Pancreas (tissue), 10 donors: ENCODE results near the gene COPZ1. TPM values are rescaled to one million over a fixed set of nuclear protein-coding genes. Genes with fewer than 3 reads are reported as not detected.

ENCODE experiments used
- ATAC-seq, 4 donors: fragments of 200-7000 bp; cut with Tn5 transposase; one replicate each; pipeline versions ENCODE4 v1.8.0 to v1.9.1; 2020; ENCODE audit warnings: mild to moderate bottlenecking in 4 of 4, moderate library complexity in 4 of 4
- DNase-seq, 6 donors: peaks; one replicate each; pipeline ENCODE4 v3.0.0-alpha.2; 2020
- FAIRE-seq: peaks from 2 replicates; lab custom pipeline; 2012; peaks lifted over from hg19 to GRCh38; lab: Jason Lieb, UNC
- H3K27ac ChIP-seq, 4 donors: fragments of 200-600 bp; sonication (generic); 1 replicate in 3 of 4; 2 replicates in 1 of 4; pipeline versions ENCODE4 v1.5.0 to v1.8.0; 2020
- H3K27me3 ChIP-seq, 4 donors: fragments of 200-600 bp; one replicate each; pipeline ENCODE4 v1.8.0; 2021
- H3K36me3 ChIP-seq, 3 donors: fragments of 200-600 bp; sonication (generic) in 1 of 3; one replicate each; pipeline versions ENCODE4 v1.5.0 to v1.8.0; 2020 to 2021
- H3K4me1 ChIP-seq, 3 donors: fragments of 200-600 bp; one replicate each; pipeline ENCODE4 v1.8.0; 2021
- H3K4me3 ChIP-seq, 4 donors: fragments of 200-600 bp; sonication (generic) in 2 of 4; one replicate each; pipeline versions ENCODE4 v1.5.0 to v1.8.0; 2020 to 2021
- H3K9me3 ChIP-seq, 4 donors: fragments of 200-600 bp; one replicate each; pipeline ENCODE4 v1.8.0; 2021
- WGBS, 2 donors: extraction: QIAGEN DNeasy Blood & Tissue Kit; methylation state at CpG; one replicate each; pipeline ENCODE4 v1.1.7; 2013; 5-methylcytosine and 5-hydroxymethylcytosine counted together
- intact Hi-C, 3 donors: fragments of 100-400 bp; cut with DNase I; formaldehyde crosslinking; loops; one replicate each; pipeline versions ENCODE4 v1.11.1 to v1.14.2; 2022
- polyA plus RNA-seq, 2 donors: library from polyadenylated mRNA; stranded (reverse); fragments of 200-250 nt; gene quantifications; one replicate each; pipeline ENCODE4 v1.2.3, GENCODE V29; 2013
- total RNA-seq, 6 donors: library from RNA; stranded (reverse); fragmentation: NEBNext Ultra II Directional in 4 of 6; extraction: Animal tissue kit (Norgen Biotek cat#: 25700) in 4 of 6; gene quantifications; one replicate each; pipeline versions ENCODE4 v1.2.1 to v1.2.4, GENCODE V29; 2021 to 2023
- TF ChIP-seq, protein P1 (sequence below), 4 donors: fragments of 200-600 bp; sonication (generic) in 3 of 4; IDR thresholded peaks; one replicate each; pipeline versions ENCODE4 v1.5.0 to v1.8.0; 2021; ENCODE audit warnings: antibody characterized with exemption in 4 of 4
- donor health status: healthy with polysubstance abuse.
- donor health status: DM: no; HTN: no; CAD: no; lungs with moderate emphysema.
- donor health status: DM: no; HTN: no; CAD: no.
- donor health status: control.
- donor health status: control.
- donor health status: Bipolar disorder and iron deficiency.
- donor health status: DM: yes; HTN: yes; CAD: no.
- donor health status: DM: no; HTN: no; CAD: no.
- donor health status: DM: no; HTN: no; CAD: no.
- donor health status: DM: yes; HTN: yes; CAD: no.

COPZ1 gene
- total and polyA plus RNA-seq, 8 donors, result 44.6 to 115 (median 106) TPM

DNA sequence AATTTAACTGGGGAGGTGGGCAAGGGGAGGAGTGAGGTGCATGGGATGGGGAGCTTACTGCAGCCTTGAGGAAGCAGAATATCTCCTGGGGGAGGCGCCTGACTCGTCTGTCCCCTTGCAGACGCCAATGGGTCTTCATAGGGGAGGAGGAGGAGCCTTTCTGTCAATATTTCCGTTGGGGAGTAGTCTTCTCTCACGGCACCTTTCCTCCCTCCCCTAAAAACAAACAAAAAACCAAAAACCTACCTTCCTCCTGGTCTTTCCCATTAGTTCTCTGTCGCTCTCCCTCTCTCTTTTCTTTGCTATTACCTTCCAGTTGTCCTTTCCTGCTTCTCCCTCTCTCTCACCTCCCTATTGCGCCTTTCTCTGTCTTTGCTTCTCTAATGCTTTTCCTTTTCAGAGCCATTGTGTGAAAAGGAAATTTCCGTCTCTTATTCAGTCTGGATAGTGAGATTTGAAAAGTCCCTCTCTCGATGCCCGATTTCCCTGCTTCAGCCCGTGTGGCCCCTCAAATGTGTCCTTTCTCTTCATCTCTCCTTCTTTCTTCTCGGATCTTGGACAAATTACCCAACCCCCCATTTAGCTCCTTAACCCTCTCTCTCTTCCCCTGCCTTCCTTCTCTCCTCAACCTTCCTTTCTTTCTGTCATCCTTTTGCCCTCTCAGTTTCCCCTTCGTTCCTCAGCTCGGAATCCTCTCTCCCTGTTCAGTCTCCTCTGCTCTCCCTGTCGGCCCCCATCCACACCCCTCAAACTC, 33.4 kb downstream of the COPZ1 start:
- Histone ChIP-seq H3K36me3 (no peaks in the 10 kb centered on the region), H3K4me1 (peaks cover 0 to 19% (median 3%) of the 10 kb centered on the region in 3 donors), H3K4me3 (peak overlapping the region; percentile 13 to 57 (median 36)), H3K27me3 (no peaks in the 10 kb centered on the region), H3K27ac (peak overlapping the region in 3 of 4 donors; percentile 1 to 87 (median 85)), H3K9me3 (no peaks in the 10 kb centered on the region)
- FAIRE-seq, result no peak
- ATAC-seq, result peak in 1 of 4 donors; percentile 0
- WGBS, 2 donors, result 5 to 6% methylated on average over 15 of the region's 15 CpGs
- TF ChIP-seq, protein P1, sequence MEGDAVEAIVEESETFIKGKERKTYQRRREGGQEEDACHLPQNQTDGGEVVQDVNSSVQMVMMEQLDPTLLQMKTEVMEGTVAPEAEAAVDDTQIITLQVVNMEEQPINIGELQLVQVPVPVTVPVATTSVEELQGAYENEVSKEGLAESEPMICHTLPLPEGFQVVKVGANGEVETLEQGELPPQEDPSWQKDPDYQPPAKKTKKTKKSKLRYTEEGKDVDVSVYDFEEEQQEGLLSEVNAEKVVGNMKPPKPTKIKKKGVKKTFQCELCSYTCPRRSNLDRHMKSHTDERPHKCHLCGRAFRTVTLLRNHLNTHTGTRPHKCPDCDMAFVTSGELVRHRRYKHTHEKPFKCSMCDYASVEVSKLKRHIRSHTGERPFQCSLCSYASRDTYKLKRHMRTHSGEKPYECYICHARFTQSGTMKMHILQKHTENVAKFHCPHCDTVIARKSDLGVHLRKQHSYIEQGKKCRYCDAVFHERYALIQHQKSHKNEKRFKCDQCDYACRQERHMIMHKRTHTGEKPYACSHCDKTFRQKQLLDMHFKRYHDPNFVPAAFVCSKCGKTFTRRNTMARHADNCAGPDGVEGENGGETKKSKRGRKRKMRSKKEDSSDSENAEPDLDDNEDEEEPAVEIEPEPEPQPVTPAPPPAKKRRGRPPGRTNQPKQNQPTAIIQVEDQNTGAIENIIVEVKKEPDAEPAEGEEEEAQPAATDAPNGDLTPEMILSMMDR (IDR thresholded peaks at IDR 0.05), result no peak
- DNase-seq, result no peak
- intact Hi-C loops, result loop anchor here in 1 of 3 donors (10.0 kb wide), 1 partner anchor 54 kb away; the partner anchor contains the start of gene NFE2

DNA sequence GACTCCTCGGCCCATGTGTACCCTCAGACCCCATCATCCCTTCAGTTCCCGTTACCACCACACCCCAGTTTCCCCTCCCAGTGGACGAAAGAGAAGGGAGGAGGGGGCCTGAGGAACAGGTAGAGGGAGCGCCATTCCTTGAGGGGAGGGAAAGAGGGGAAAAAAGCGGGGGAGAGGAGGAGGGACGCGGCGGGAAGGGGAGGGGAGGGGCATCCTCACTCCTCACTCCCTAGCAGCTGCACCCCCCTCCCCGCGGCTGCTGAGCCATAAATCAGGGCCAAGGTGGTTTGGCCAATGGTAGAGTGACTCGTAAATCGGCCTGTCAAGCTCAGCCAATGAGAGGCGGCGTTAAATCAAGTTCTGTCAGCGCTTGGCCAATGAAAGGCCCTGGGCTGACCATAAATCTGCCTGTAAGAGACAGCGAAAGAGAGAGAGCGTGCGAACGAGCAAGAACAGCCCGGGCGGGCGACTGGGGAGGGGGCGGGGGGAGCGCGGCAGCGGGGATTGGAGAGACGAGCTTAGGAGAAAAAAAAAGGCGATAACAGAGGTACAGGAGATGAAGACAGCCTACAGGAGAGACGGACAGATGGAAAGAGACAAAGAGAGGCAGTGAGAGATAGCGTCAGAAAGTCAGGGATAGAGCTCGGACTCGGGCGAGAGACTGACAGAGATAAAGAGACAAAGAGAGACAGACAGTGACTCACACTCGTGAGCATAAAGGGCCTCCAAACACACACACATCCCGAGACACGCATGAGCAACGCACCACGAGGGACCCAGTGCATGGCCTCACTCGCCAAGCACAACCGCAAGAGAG, 34.2 kb downstream of the COPZ1 start:
- intact Hi-C loops, result loop anchor here in 1 of 3 donors (10.0 kb wide), 1 partner anchor 54 kb away; the partner anchor contains the start of gene NFE2
- Histone ChIP-seq H3K27ac (peak overlapping the region; percentile 28 to 87 (median 64)), H3K9me3 (no peaks in the 10 kb centered on the region), H3K36me3 (no peaks in the 10 kb centered on the region), H3K27me3 (no peaks in the 10 kb centered on the region), H3K4me1 (peaks cover 0 to 16% (median 3%) of the 10 kb centered on the region in 3 donors), H3K4me3 (peak overlapping the region; percentile 17 to 57 (median 36))
- WGBS, 2 donors, result 2% methylated on average over 40 of the region's 40 CpGs
- ATAC-seq (peak; percentile 89 to 93 (median 93)), DNase-seq (peak; percentile 86 to 98 (median 96)), FAIRE-seq (no peak)
- TF ChIP-seq, protein P1 (IDR thresholded peaks at IDR 0.05), result no peak

DNA sequence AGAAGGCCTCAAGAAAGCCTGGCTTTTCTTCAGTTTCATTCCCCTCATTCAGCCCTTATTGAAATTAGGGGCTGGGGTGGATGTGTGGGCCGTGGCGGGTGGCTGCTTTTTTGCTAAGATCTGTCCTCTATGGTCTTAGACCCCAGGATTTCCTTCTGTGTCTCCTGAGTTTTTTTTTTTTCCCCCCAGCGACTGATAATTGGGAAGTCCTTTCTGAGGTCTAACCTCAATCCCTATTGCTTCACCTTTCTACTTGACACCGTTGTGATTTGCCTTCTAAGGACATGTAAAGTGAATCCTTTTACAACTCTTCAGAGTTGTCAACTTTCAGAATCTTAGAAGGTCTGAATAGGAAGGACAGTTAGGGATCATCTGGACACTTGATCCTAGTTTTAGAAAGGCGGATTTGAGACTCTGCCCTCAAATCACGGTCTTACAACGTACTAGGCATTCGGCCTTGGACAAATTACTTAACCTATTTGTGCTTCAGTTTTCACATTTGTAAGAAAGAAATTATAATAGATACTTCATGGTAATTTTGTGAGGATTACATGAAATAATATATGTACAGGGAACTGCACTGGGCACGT, 34.9 kb downstream of the COPZ1 start:
- H3K27me3 ChIP-seq, result no peaks in the 10 kb centered on the region
- peaks cover 0 to 15% (median 2%) of the 10 kb centered on the region in 3 donors for H3K4me1 ChIP-seq
- ATAC-seq (no peak), FAIRE-seq (no peak), DNase-seq (no peak)
- intact Hi-C loops, result loop anchor here (5.0 to 10.0 kb wide), 4 partner anchors 55 to 143 kb away; partner anchors contain the start of gene NFE2 (in 1 of the 3)
- H3K27ac ChIP-seq, result peak overlapping the region; percentile 28 to 87 (median 64)
- peak overlapping the region in 3 of 4 donors; percentile 25 to 57 (median 48) for H3K4me3 ChIP-seq
- H3K36me3 ChIP-seq, result no peaks in the 10 kb centered on the region
- 37 to 41% methylated on average over 9 of the region's 9 CpGs for WGBS, 2 donors
- TF ChIP-seq, protein P1 (IDR thresholded peaks at IDR 0.05), result no peak
- no peaks in the 10 kb centered on the region for H3K9me3 ChIP-seq

DNA sequence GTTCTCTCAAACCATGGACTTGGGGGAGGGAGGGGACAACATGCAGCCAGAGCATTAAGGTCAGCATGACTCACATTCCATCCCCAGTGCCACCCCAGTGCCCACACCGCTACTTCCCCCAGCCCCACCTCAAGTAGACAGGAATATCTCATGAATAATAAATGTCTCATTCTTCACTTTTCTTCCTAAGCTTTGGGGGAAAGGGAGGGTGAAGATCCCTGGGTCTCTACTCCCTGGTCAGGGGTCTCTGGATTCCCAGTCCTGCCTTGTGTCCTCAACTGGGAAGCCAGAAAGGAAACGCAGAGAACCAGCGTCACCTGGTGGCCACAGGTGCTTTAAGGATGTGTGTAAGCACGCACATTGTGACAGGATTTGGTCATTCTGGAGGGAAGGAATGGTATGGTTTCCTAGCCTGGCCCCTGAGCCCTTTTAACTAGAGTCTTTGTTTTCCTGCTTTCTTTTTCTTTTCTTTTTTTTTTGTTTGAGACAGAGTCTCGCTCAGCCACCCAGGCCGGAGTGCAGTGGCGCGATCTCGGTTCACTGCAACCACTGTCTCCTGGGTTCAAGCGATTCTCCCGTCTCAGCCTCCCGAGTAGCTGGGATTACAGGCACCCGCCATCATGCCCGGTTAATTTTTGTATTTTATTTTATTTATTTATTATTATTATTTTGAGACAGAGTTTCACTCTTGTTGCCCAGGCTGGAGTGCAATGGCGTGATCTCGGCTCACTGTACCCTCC, 36.0 kb downstream of the COPZ1 start:
- ATAC-seq (peak; percentile 30 to 60 (median 50)), FAIRE-seq (no peak), DNase-seq (peak; percentile 74 to 86 (median 80))
- Histone ChIP-seq H3K36me3 (no peaks in the 10 kb centered on the region), H3K9me3 (no peaks in the 10 kb centered on the region), H3K4me1 (peaks cover 0 to 14% (median 0%) of the 10 kb centered on the region in 3 donors), H3K27ac (peak overlapping the region in 1 of 4 donors; percentile 87), H3K4me3 (no peak overlapping the region), H3K27me3 (no peaks in the 10 kb centered on the region)
- TF ChIP-seq, protein P1 (IDR thresholded peaks at IDR 0.05), result peak; percentile 50 to 71 (median 62)
- intact Hi-C loops, result loop anchor here in 2 of 3 donors (5.0 to 10.0 kb wide), 3 partner anchors 69 to 144 kb away; no protein-coding TSS in a partner anchor
- WGBS, 2 donors, result 54 to 59% methylated on average over 16 of the region's 16 CpGs
